ENCODE measurements around the gene AURKAIP1.
"Not testable (repeated sequence)": the region's sequence is repeated elsewhere in the genome, so short reads cannot be mapped to it uniquely, and the experiment has no call there.

The AURKAIP1 gene

DNA sequence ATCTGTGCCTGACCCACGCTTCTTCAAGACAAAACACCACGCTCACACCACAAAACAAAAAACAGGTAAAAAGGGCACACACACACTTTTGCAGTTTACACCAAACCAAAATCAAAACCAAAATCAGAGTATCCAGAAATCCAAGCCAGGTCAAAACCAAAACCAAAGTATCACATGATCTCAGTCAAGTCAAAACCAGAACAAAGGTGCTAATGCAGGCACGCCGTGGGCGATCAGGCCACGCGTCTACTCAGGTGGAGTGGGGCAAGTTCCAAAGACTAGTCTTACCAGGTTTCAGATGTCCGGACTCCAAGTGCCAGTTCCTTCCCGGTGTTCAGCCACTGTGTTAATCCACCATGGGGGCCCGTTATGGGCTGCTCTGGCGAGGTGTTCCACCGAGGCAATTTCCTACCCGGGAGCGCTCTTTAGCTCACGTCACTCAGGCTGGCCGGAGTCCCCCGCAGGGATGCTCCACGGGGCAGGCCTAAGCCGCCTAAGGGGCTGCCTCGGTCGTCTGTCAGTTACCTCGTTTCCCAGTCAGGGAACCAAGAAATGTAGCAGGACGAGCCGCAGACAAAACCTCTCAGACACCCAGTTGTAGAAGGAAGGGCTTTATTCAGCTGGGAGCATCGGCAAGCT lies 42.9 kb upstream of the AURKAIP1 start:
- not testable (repeated sequence) for H3K4ac ChIP-seq (ENCODE audit: low read depth in 1 of 2, low read length in 2 of 2); H3K79me1 ChIP-seq (replicated peaks; ENCODE audit: low read length, poor library complexity, severe bottlenecking); H3K23ac ChIP-seq (ENCODE audit: low read length in 2 of 2); H3K4me2 ChIP-seq (ENCODE audit: low read length, poor library complexity, severe bottlenecking); H3K9ac ChIP-seq (ENCODE audit: low read length); DNase-seq; H3K14ac ChIP-seq (ENCODE audit: low read length in 2 of 2); H3K27me3 ChIP-seq (ENCODE audit: control insufficient read depth in 1 of 2, insufficient read depth in 1 of 2, low read length in 2 of 2); H2BK120ac ChIP-seq (ENCODE audit: low read depth, low read length); H3K18ac ChIP-seq (ENCODE audit: low read depth in 1 of 2, low read length in 2 of 2); H2AFZ ChIP-seq (ENCODE audit: low read depth, low read length); H3K4me3 ChIP-seq (ENCODE audit: insufficient read depth in 1 of 2, low read depth in 1 of 2, low read length in 2 of 2); H4K8ac ChIP-seq (ENCODE audit: low read length); H3K36me3 ChIP-seq (ENCODE audit: control insufficient read depth in 1 of 2, insufficient read depth in 2 of 2, low read depth in 1 of 2, low read length in 2 of 2); H3K27ac ChIP-seq (ENCODE audit: low read length, poor library complexity, severe bottlenecking); H4K91ac ChIP-seq (ENCODE audit: low read length); H2BK5ac ChIP-seq (ENCODE audit: low read depth, low read length, poor library complexity, severe bottlenecking); H2BK15ac ChIP-seq (ENCODE audit: low read depth, poor library complexity, severe bottlenecking); H2BK12ac ChIP-seq (ENCODE audit: low read length in 2 of 2); H3K9me3 ChIP-seq (ENCODE audit: control insufficient read depth, low read length); H2AK5ac ChIP-seq (ENCODE audit: low read length, severe bottlenecking)
- H3K4me1 ChIP-seq (ENCODE audit: control insufficient read depth, insufficient read depth, low read depth, low read length), result peaks cover 25% of the 10 kb centered on the region
- WGBS, result 93% methylated on average over 25 of the region's 25 CpGs

DNA sequence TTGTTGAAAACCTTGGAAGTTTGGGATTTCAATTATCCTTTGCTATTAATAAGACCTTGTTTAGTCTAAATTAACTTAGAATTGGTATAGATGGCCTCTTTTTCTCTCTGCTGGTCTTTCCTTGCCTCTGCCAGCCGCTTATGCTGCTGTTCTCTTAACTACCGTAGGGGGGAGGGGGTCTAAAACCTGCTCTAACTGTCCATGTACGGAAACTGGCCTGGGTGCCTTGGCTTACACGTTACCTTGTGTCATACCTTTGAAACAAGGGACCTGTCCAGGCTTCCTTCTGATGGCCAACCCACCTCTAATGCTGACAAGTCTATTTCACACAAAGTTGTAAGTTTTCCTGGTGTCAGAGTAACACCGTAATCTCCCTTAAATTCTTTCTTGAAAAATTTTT lies 42.4 kb upstream of the AURKAIP1 start:
- H3K4me1 ChIP-seq (ENCODE audit: control insufficient read depth, insufficient read depth, low read depth, low read length), result peaks cover 20% of the 10 kb centered on the region
- not testable (repeated sequence) for H3K27ac ChIP-seq (ENCODE audit: low read length, poor library complexity, severe bottlenecking); H2BK12ac ChIP-seq (ENCODE audit: low read length in 2 of 2); H3K14ac ChIP-seq (ENCODE audit: low read length in 2 of 2); H2AK5ac ChIP-seq (ENCODE audit: low read length, severe bottlenecking); H4K8ac ChIP-seq (ENCODE audit: low read length); H3K4me2 ChIP-seq (ENCODE audit: low read length, poor library complexity, severe bottlenecking); H3K9ac ChIP-seq (ENCODE audit: low read length); H2BK15ac ChIP-seq (ENCODE audit: low read depth, poor library complexity, severe bottlenecking); H3K27me3 ChIP-seq (ENCODE audit: control insufficient read depth in 1 of 2, insufficient read depth in 1 of 2, low read length in 2 of 2); H3K4me3 ChIP-seq (ENCODE audit: insufficient read depth in 1 of 2, low read depth in 1 of 2, low read length in 2 of 2); DNase-seq; H2AFZ ChIP-seq (ENCODE audit: low read depth, low read length); H3K36me3 ChIP-seq (ENCODE audit: control insufficient read depth in 1 of 2, insufficient read depth in 2 of 2, low read depth in 1 of 2, low read length in 2 of 2); H3K18ac ChIP-seq (ENCODE audit: low read depth in 1 of 2, low read length in 2 of 2); H2BK120ac ChIP-seq (ENCODE audit: low read depth, low read length); H2BK5ac ChIP-seq (ENCODE audit: low read depth, low read length, poor library complexity, severe bottlenecking); H3K23ac ChIP-seq (ENCODE audit: low read length in 2 of 2); H4K91ac ChIP-seq (ENCODE audit: low read length); H3K79me1 ChIP-seq (replicated peaks; ENCODE audit: low read length, poor library complexity, severe bottlenecking); H3K9me3 ChIP-seq (ENCODE audit: control insufficient read depth, low read length); H3K4ac ChIP-seq (ENCODE audit: low read depth in 1 of 2, low read length in 2 of 2)
- 90% methylated on average over 4 of the region's 5 CpGs for WGBS

DNA sequence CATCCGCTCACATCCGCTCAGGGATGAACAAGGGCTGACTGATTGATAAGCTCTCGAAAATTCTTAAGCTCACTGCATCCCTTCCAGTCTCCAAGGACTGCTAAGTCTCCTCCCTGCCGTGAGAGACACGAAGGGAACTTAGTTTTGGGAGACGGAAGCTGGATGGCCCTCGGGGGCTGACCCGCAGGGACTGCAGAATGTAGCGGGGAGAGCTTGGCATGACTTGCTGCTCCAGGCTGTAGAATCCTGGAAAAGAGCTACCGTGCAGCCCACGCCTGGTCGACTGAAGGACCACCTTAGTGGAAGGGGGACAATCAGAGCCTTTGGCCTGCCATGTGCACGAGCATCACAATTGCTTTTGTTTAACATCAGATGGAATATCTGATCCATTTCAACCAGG lies 40.7 kb upstream of the AURKAIP1 start:
- WGBS, result 94% methylated on average over 13 of the region's 13 CpGs
- DNase-seq, result no peak
- no peak overlapping the region for H3K4me3 ChIP-seq (ENCODE audit: insufficient read depth in 1 of 2, low read depth in 1 of 2, low read length in 2 of 2)
- H3K4me2 ChIP-seq (ENCODE audit: low read length, poor library complexity, severe bottlenecking), result no peak overlapping the region
- H3K4ac ChIP-seq (ENCODE audit: low read depth in 1 of 2, low read length in 2 of 2), result no peak overlapping the region
- H2BK12ac ChIP-seq (ENCODE audit: low read length in 2 of 2), result no peak overlapping the region
- H3K9ac ChIP-seq (ENCODE audit: low read length), result no peak overlapping the region
- peaks cover 11% of the 10 kb centered on the region for H3K4me1 ChIP-seq (ENCODE audit: control insufficient read depth, insufficient read depth, low read depth, low read length)
- no peak overlapping the region for H2AK5ac ChIP-seq (ENCODE audit: low read length, severe bottlenecking)
- H3K18ac ChIP-seq (ENCODE audit: low read depth in 1 of 2, low read length in 2 of 2), result no peak overlapping the region
- H2BK15ac ChIP-seq (ENCODE audit: low read depth, poor library complexity, severe bottlenecking), result no peak overlapping the region
- no peak overlapping the region for H4K91ac ChIP-seq (ENCODE audit: low read length)
- no peak overlapping the region for H2BK120ac ChIP-seq (ENCODE audit: low read depth, low read length)
- H3K27me3 ChIP-seq (ENCODE audit: control insufficient read depth in 1 of 2, insufficient read depth in 1 of 2, low read length in 2 of 2), result no peaks in the 10 kb centered on the region
- no peak overlapping the region for H3K27ac ChIP-seq (ENCODE audit: low read length, poor library complexity, severe bottlenecking)
- no peak overlapping the region for H3K23ac ChIP-seq (ENCODE audit: low read length in 2 of 2)
- no peak overlapping the region for H3K14ac ChIP-seq (ENCODE audit: low read length in 2 of 2)
- H2AFZ ChIP-seq (ENCODE audit: low read depth, low read length), result no peak overlapping the region
- H4K8ac ChIP-seq (ENCODE audit: low read length), result no peak overlapping the region
- H3K79me1 ChIP-seq (replicated peaks; ENCODE audit: low read length, poor library complexity, severe bottlenecking), result peaks cover 1% of the 10 kb centered on the region
- no peaks in the 10 kb centered on the region for H3K9me3 ChIP-seq (ENCODE audit: control insufficient read depth, low read length)
- H2BK5ac ChIP-seq (ENCODE audit: low read depth, low read length, poor library complexity, severe bottlenecking), result no peak overlapping the region
- peaks cover 0 to 3% of the 10 kb centered on the region in 2 experiments for H3K36me3 ChIP-seq (ENCODE audit: control insufficient read depth in 1 of 2, insufficient read depth in 2 of 2, low read depth in 1 of 2, low read length in 2 of 2)

DNA sequence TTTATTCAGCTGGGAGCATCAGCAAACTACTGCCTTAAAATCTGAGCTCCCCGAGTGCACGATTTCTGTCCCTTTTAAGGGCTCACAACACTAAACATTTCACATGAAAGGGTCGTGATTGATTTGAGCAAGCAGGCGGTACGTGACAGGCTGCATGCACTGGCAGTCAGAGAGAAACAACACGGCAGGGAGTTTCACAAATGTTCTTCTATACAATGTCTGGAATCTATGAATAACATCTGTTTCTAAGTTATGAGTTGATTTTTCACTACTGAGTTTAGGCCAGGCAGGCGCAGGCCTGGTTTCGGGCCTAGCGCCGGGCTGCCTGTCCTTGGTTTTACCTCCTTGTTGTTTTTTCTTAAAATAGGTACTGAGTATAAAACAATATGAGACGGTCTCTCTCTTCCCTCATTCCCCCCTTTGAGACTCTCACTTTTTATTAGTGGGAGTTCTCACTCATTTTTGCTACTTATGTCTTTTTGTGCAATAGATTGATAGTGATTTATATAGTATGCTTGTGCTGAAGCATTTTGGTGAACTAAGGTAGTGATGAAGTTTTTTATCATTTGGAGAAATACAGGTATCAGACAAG lies 37.4 kb upstream of the AURKAIP1 start:
- not testable (repeated sequence) for H3K4me2 ChIP-seq (ENCODE audit: low read length, poor library complexity, severe bottlenecking); H3K4me1 ChIP-seq (ENCODE audit: control insufficient read depth, insufficient read depth, low read depth, low read length); H4K91ac ChIP-seq (ENCODE audit: low read length); H3K4ac ChIP-seq (ENCODE audit: low read depth in 1 of 2, low read length in 2 of 2); H3K4me3 ChIP-seq (ENCODE audit: insufficient read depth in 1 of 2, low read depth in 1 of 2, low read length in 2 of 2); H2BK12ac ChIP-seq (ENCODE audit: low read length in 2 of 2); H2BK120ac ChIP-seq (ENCODE audit: low read depth, low read length); H3K9me3 ChIP-seq (ENCODE audit: control insufficient read depth, low read length); H3K14ac ChIP-seq (ENCODE audit: low read length in 2 of 2); H3K23ac ChIP-seq (ENCODE audit: low read length in 2 of 2); H3K36me3 ChIP-seq (ENCODE audit: control insufficient read depth in 1 of 2, insufficient read depth in 2 of 2, low read depth in 1 of 2, low read length in 2 of 2); H3K18ac ChIP-seq (ENCODE audit: low read depth in 1 of 2, low read length in 2 of 2); H2AFZ ChIP-seq (ENCODE audit: low read depth, low read length); H2AK5ac ChIP-seq (ENCODE audit: low read length, severe bottlenecking); H2BK5ac ChIP-seq (ENCODE audit: low read depth, low read length, poor library complexity, severe bottlenecking); H3K27ac ChIP-seq (ENCODE audit: low read length, poor library complexity, severe bottlenecking); H3K27me3 ChIP-seq (ENCODE audit: control insufficient read depth in 1 of 2, insufficient read depth in 1 of 2, low read length in 2 of 2); H4K8ac ChIP-seq (ENCODE audit: low read length); DNase-seq; H3K9ac ChIP-seq (ENCODE audit: low read length); H3K79me1 ChIP-seq (replicated peaks; ENCODE audit: low read length, poor library complexity, severe bottlenecking); H2BK15ac ChIP-seq (ENCODE audit: low read depth, poor library complexity, severe bottlenecking)
- 100% methylated on average over 8 of the region's 11 CpGs for WGBS

All from mesenchymal stem cell (in vitro differentiated cells and primary cell).